Glutamatergic neuron (in vitro differentiated cells): Measurements from ENCODE around the gene GMCL2. TPM values are rescaled to one million over a fixed set of nuclear protein-coding genes. Genes with fewer than 3 reads are reported as not detected.

ENCODE experiments used
- DNase-seq: peaks from one replicate; pipeline ENCODE4 v3.0.0; 2022
- H3K27ac Mint-ChIP-seq: one replicate; pipeline ENCODE4 v1.8.0; 2020; ENCODE audit warnings: mild to moderate bottlenecking, mixed read lengths, inconsistent platforms; ENCODE audit not compliant: unreplicated experiment
- H3K27me3 Mint-ChIP-seq: one replicate; pipeline ENCODE4 v1.8.0; 2020; ENCODE audit warnings: mild to moderate bottlenecking, moderate library complexity, mixed read lengths, inconsistent platforms; ENCODE audit not compliant: unreplicated experiment
- H3K36me3 Mint-ChIP-seq: one replicate; pipeline ENCODE4 v1.8.0; 2020; ENCODE audit warnings: mild to moderate bottlenecking, mixed read lengths, inconsistent platforms; ENCODE audit not compliant: unreplicated experiment
- H3K4me1 Mint-ChIP-seq: one replicate; pipeline ENCODE4 v1.8.0; 2020; ENCODE audit warnings: mild to moderate bottlenecking, low read depth, mixed read lengths, inconsistent platforms; ENCODE audit not compliant: unreplicated experiment
- H3K4me3 Mint-ChIP-seq: one replicate; pipeline ENCODE4 v1.8.0; 2020; ENCODE audit warnings: mild to moderate bottlenecking, mixed read lengths, inconsistent platforms; ENCODE audit not compliant: unreplicated experiment
- H3K9me3 Mint-ChIP-seq: one replicate; pipeline ENCODE4 v1.8.0; 2020; ENCODE audit warnings: mild to moderate bottlenecking, moderate library complexity, mixed read lengths, inconsistent platforms; ENCODE audit not compliant: unreplicated experiment
- total RNA-seq: library from RNA; stranded (reverse); fragmentation: NEBNext Ultra II Directional; extraction: Animal tissue kit (Norgen Biotek cat#: 25700); gene quantifications from one replicate; pipeline ENCODE4 v1.2.1, GENCODE V29; 2021; ENCODE audit not compliant: unreplicated experiment
- TF ChIP-seq, protein P1 (sequence below): fragments of 200-600 bp; sonication (generic); IDR thresholded peaks from one replicate; pipeline ENCODE4 v1.5.0; 2021; ENCODE audit not compliant: partially characterized antibody, unreplicated experiment

GMCL2 gene
- total RNA-seq, 1 donor from 2014 or later, result not detected

GRCh38 chr5:178137991-178138390 lies 49.2 kb downstream of the GMCL2 start:
- no peaks in the 10 kb centered on the region for H3K36me3 Mint-ChIP-seq
- H3K27ac Mint-ChIP-seq, result no peak overlapping the region
- no peak for DNase-seq
- no peaks in the 10 kb centered on the region for H3K9me3 Mint-ChIP-seq
- no peak overlapping the region for H3K4me3 Mint-ChIP-seq
- TF ChIP-seq, protein P1, sequence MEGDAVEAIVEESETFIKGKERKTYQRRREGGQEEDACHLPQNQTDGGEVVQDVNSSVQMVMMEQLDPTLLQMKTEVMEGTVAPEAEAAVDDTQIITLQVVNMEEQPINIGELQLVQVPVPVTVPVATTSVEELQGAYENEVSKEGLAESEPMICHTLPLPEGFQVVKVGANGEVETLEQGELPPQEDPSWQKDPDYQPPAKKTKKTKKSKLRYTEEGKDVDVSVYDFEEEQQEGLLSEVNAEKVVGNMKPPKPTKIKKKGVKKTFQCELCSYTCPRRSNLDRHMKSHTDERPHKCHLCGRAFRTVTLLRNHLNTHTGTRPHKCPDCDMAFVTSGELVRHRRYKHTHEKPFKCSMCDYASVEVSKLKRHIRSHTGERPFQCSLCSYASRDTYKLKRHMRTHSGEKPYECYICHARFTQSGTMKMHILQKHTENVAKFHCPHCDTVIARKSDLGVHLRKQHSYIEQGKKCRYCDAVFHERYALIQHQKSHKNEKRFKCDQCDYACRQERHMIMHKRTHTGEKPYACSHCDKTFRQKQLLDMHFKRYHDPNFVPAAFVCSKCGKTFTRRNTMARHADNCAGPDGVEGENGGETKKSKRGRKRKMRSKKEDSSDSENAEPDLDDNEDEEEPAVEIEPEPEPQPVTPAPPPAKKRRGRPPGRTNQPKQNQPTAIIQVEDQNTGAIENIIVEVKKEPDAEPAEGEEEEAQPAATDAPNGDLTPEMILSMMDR, result no peak
- H3K27me3 Mint-ChIP-seq, result peaks cover 4% of the 10 kb centered on the region
- H3K4me1 Mint-ChIP-seq, result no peaks in the 10 kb centered on the region

GRCh38 chr5:178136990-178137389 lies 50.2 kb downstream of the GMCL2 start:
- Mint-ChIP-seq H3K27ac (no peak overlapping the region), H3K9me3 (no peaks in the 10 kb centered on the region), H3K27me3 (peaks cover 2% of the 10 kb centered on the region), H3K4me3 (no peak overlapping the region), H3K4me1 (no peaks in the 10 kb centered on the region), H3K36me3 (no peaks in the 10 kb centered on the region)
- DNase-seq, result no peak
- TF ChIP-seq, protein P1, result no peak

Other genes starting within 250 kb of the GMCL2 start
- gene PROP1, start 191.1 kb downstream of the GMCL2 start, total RNA-seq, result not detected
- gene N4BP3, start 73.8 kb downstream of the GMCL2 start, total RNA-seq, result 2.2 TPM
- 51.3 TPM for gene RMND5B, start 56.4 kb downstream of the GMCL2 start, total RNA-seq
- 128 TPM for gene NHP2, start 33.5 kb downstream of the GMCL2 start, total RNA-seq
- 281 TPM for gene HNRNPAB, start 17.2 kb upstream of the GMCL2 start, total RNA-seq
- gene PHYKPL, start 45.4 kb upstream of the GMCL2 start, total RNA-seq, result 89.7 TPM